ENCODE data around the gene TFEB. TPM values are rescaled to one million over a fixed set of nuclear protein-coding genes. Genes with fewer than 3 reads are reported as not detected.

Gene TFEB
- total and polyA plus RNA-seq, 2 experiments from 2014 or later, result 34.0 to 41.0 TPM

GRCh38 chr6:41717392-41717736 lies 18.0 kb downstream of the TFEB start:
- no peak for TF ChIP-seq CTCF (IDR thresholded peaks at IDR 0.05; ENCODE audit: low read depth, low read length)
- Histone ChIP-seq H3K27me3 (no peaks in the 10 kb centered on the region), H3K4me3 (no peak overlapping the region), H3K9me3 (ENCODE audit: low read depth) (no peaks in the 10 kb centered on the region), H3K36me3 (no peaks in the 10 kb centered on the region), H3K4me1 (ENCODE audit: low read depth) (peaks cover 61% of the 10 kb centered on the region), H3K27ac (peak overlapping the region; percentile 86)
- no peak for DNase-seq (ENCODE audit: low read depth in 1 of 2, low spot score in 1 of 2)

GRCh38 chr6:41716516-41717391 lies 18.7 kb downstream of the TFEB start:
- Histone ChIP-seq H3K9me3 (ENCODE audit: low read depth) (no peaks in the 10 kb centered on the region), H3K4me1 (ENCODE audit: low read depth) (peaks cover 62% of the 10 kb centered on the region), H3K27ac (peak overlapping the region; percentile 86), H3K27me3 (no peaks in the 10 kb centered on the region), H3K36me3 (no peaks in the 10 kb centered on the region), H3K4me3 (no peak overlapping the region)
- peak in 1 of 2 donors; percentile 84 for DNase-seq (ENCODE audit: low read depth in 1 of 2, low spot score in 1 of 2)
- TF ChIP-seq CTCF (IDR thresholded peaks at IDR 0.05; ENCODE audit: low read depth, low read length), result no peak

- H3K27me3 ChIP-seq, result no peaks in the 10 kb centered on the region
- no peaks in the 10 kb centered on the region for H3K36me3 ChIP-seq
- no peak for TF ChIP-seq CTCF (IDR thresholded peaks at IDR 0.05; ENCODE audit: low read depth, low read length)
- no peak for DNase-seq (ENCODE audit: low read depth in 1 of 2, low spot score in 1 of 2)
- H3K27ac ChIP-seq, result peak overlapping the region; percentile 86
- no peak overlapping the region for H3K4me3 ChIP-seq
- H3K9me3 ChIP-seq (ENCODE audit: low read depth), result no peaks in the 10 kb centered on the region
- H3K4me1 ChIP-seq (ENCODE audit: low read depth), result peaks cover 62% of the 10 kb centered on the region
These were observed 19.5 kb downstream of the TFEB start for GRCh38 chr6:41715795-41716515.

GRCh38 chr6:41714556-41715273 lies 20.7 kb downstream of the TFEB start:
- no peak for TF ChIP-seq CTCF (IDR thresholded peaks at IDR 0.05; ENCODE audit: low read depth, low read length)
- no peaks in the 10 kb centered on the region for H3K36me3 ChIP-seq

GRCh38 chr6:41713650-41714291 lies 21.6 kb downstream of the TFEB start:
- Histone ChIP-seq H3K4me1 (ENCODE audit: low read depth) (peaks cover 53% of the 10 kb centered on the region), H3K36me3 (no peaks in the 10 kb centered on the region), H3K27me3 (no peaks in the 10 kb centered on the region), H3K4me3 (no peak overlapping the region), H3K27ac (peak overlapping the region; percentile 60), H3K9me3 (ENCODE audit: low read depth) (no peaks in the 10 kb centered on the region)
- TF ChIP-seq CTCF (IDR thresholded peaks at IDR 0.05; ENCODE audit: low read depth, low read length), result no peak
- no peak for DNase-seq (ENCODE audit: low read depth in 1 of 2, low spot score in 1 of 2)

More at GRCh38 chr6:41714556-41715273, 20.7 kb downstream of the TFEB start:
- Histone ChIP-seq H3K4me1 (ENCODE audit: low read depth) (peaks cover 55% of the 10 kb centered on the region), H3K4me3 (no peak overlapping the region), H3K9me3 (ENCODE audit: low read depth) (no peaks in the 10 kb centered on the region), H3K27ac (peak overlapping the region; percentile 36), H3K27me3 (no peaks in the 10 kb centered on the region)
- DNase-seq (ENCODE audit: low read depth in 1 of 2, low spot score in 1 of 2), result no peak

Measured in cardiac muscle cell (in vitro differentiated cells and primary cell).